ENCODE measurements around the gene CPLANE2. TPM values are rescaled to one million over a fixed set of nuclear protein-coding genes. Genes with fewer than 3 reads are reported as not detected.

The CPLANE2 gene
- total RNA-seq, 1 experiment from 2014 or later: 4.5 TPM

- Histone ChIP-seq H3K9me2 (ENCODE audit: insufficient read depth) (no peaks in the 10 kb centered on the region), H3K4me3 (no peak overlapping the region), H3K27ac (no peak overlapping the region), H4K20me1 (ENCODE audit: insufficient read depth) (no peaks in the 10 kb centered on the region), H3K4me1 (replicated peaks; ENCODE audit: insufficient read depth) (no peaks in the 10 kb centered on the region), H3K36me3 (ENCODE audit: low read depth) (no peaks in the 10 kb centered on the region), H3F3A (ENCODE audit: insufficient read depth, low read depth) (no peaks in the 10 kb centered on the region), H3K27me3 (ENCODE audit: insufficient read depth, low read depth) (no peaks in the 10 kb centered on the region), H3K79me2 (ENCODE audit: low read depth) (no peaks in the 10 kb centered on the region), H3K4me2 (no peak overlapping the region), H2AFZ (no peak overlapping the region), H3K9me3 (ENCODE audit: insufficient read depth, low read depth) (no peaks in the 10 kb centered on the region)
- ChIA-PET POLR2A (ENCODE audit: unreplicated experiment) (no interaction called here), CTCF (no interaction called here)
- TF ChIP-seq EZH2 (IDR thresholded peaks at IDR 0.05; ENCODE audit: low read depth) (no peak), CTCF (conservative IDR thresholded peaks at IDR 0.05) (no peak)
- BruUV-seq (replicated peaks): no TSS peak
- no peak for DNase-seq
- intact Hi-C loops (cut with micrococcal nuclease; ENCODE audit: unreplicated experiment): no loop called here
Measured at GRCh38 chr1:16279186-16279585, 42.2 kb upstream of the CPLANE2 start.

DNA sequence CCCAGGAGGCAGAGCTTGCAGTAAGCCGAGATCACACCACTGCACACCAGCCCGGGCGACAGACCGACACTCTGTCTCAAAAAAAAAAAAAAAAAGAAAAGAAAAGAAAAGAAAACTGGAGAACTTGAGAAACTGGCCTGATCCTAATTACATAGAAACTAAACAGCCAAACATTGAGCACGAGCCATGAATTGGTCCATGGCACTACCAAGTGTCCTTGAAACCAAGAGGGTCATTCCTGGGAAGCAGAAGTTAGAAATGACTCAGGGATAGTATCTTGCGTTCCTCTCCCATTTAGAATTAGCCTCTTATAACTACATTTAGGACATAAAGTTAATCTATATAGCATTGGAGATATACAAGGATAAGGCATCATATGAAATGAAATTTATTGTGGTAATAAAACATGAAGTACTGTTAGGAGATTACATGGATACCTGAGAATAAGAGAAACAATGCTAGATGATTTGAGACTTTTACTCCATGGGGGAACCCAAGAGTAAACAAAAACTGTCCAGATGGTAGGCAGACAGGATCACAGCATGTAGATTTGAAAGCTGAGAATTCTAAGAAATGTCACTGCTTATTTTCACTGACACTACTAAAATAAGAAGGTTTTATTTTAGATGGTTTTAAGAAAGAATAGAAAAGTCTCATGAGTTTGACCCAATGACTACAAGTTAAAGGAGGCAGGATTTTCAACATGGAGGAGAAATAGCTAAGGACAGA lies 39.5 kb upstream of the CPLANE2 start:
- no peaks in the 10 kb centered on the region for H3K27me3 ChIP-seq (ENCODE audit: insufficient read depth, low read depth)
- H3K9me3 ChIP-seq (ENCODE audit: insufficient read depth, low read depth): no peaks in the 10 kb centered on the region
- no peak overlapping the region for H3K4me2 ChIP-seq
- H3K9me2 ChIP-seq (ENCODE audit: insufficient read depth): no peaks in the 10 kb centered on the region
- intact Hi-C loops (cut with micrococcal nuclease; ENCODE audit: unreplicated experiment): no loop called here
- POLR2A ChIA-PET (ENCODE audit: unreplicated experiment): no interaction called here
- no peak overlapping the region for H3K4me3 ChIP-seq
- H3K36me3 ChIP-seq (ENCODE audit: low read depth): no peaks in the 10 kb centered on the region
- no peak overlapping the region for H3K27ac ChIP-seq
- H4K20me1 ChIP-seq (ENCODE audit: insufficient read depth): no peaks in the 10 kb centered on the region
- CTCF ChIA-PET: interaction anchor here (0.6 kb wide), 1 partner anchor 16 kb away, joined by 3 read pairs; no protein-coding TSS in a partner anchor
- no peak for TF ChIP-seq EZH2 (IDR thresholded peaks at IDR 0.05; ENCODE audit: low read depth)
- no peak for TF ChIP-seq CTCF (conservative IDR thresholded peaks at IDR 0.05)
- no peak overlapping the region for H2AFZ ChIP-seq
- no peaks in the 10 kb centered on the region for H3K4me1 ChIP-seq (replicated peaks; ENCODE audit: insufficient read depth)
- no peak for DNase-seq
- no peaks in the 10 kb centered on the region for H3F3A ChIP-seq (ENCODE audit: insufficient read depth, low read depth)
- no peaks in the 10 kb centered on the region for H3K79me2 ChIP-seq (ENCODE audit: low read depth)
- no TSS peak for BruUV-seq (replicated peaks)

- intact Hi-C loops (cut with micrococcal nuclease; ENCODE audit: unreplicated experiment): no loop called here
- DNase-seq: no peak
- TF ChIP-seq CTCF (conservative IDR thresholded peaks at IDR 0.05): no peak
- no peak for TF ChIP-seq EZH2 (IDR thresholded peaks at IDR 0.05; ENCODE audit: low read depth)
- ChIA-PET POLR2A (ENCODE audit: unreplicated experiment) (no interaction called here), CTCF (no interaction called here)
- no peaks in the 10 kb centered on the region for H3K79me2 ChIP-seq (ENCODE audit: low read depth)
- H3K4me3 ChIP-seq: no peak overlapping the region
- no peaks in the 10 kb centered on the region for H3K4me1 ChIP-seq (replicated peaks; ENCODE audit: insufficient read depth)
- no TSS peak for BruUV-seq (replicated peaks)
- no peaks in the 10 kb centered on the region for H3K36me3 ChIP-seq (ENCODE audit: low read depth)
- H3K27ac ChIP-seq: no peak overlapping the region
- no peak overlapping the region for H2AFZ ChIP-seq
- no peaks in the 10 kb centered on the region for H4K20me1 ChIP-seq (ENCODE audit: insufficient read depth)
- no peaks in the 10 kb centered on the region for H3K9me3 ChIP-seq (ENCODE audit: insufficient read depth, low read depth)
- no peak overlapping the region for H3K4me2 ChIP-seq
- H3K27me3 ChIP-seq (ENCODE audit: insufficient read depth, low read depth): no peaks in the 10 kb centered on the region
- no peaks in the 10 kb centered on the region for H3F3A ChIP-seq (ENCODE audit: insufficient read depth, low read depth)
- no peaks in the 10 kb centered on the region for H3K9me2 ChIP-seq (ENCODE audit: insufficient read depth)
Measured at GRCh38 chr1:16275591-16275990, 38.6 kb upstream of the CPLANE2 start.
